SK-N-SH (cell line): ENCODE measurements around the gene TRIM40. TPM values are rescaled to one million over a fixed set of nuclear protein-coding genes. Genes with fewer than 3 reads are reported as not detected.

Source experiments
- CTCF ChIA-PET: fragments of 300-600, 350-600 bp; formaldehyde crosslinking; extraction: SDS; loops from one replicate; lab custom pipeline; 2021; lab: Yijun Ruan, JAX
- POLR2A ChIA-PET: fragments of 350-600 bp; sonication (Branson Sonifier 250); formaldehyde crosslinking; extraction: SDS; loops from one replicate; lab custom pipeline; 2020; ENCODE audit warnings: antibody characterized with exemption, inconsistent platforms; lab: Yijun Ruan, JAX
- DNase-seq: peaks from one replicate; pipeline ENCODE4 v3.0.0; 2012
- H2AFZ ChIP-seq: fragments of 200-600 bp; sonication (generic); 2 replicates; pipeline ENCODE4 v1.8.1; 2016; ENCODE audit warnings: antibody characterized with exemption, mild to moderate bottlenecking, low read depth
- H3F3A ChIP-seq: fragments of 200-600 bp; sonication (generic); replicated peaks from 2 replicates; pipeline ENCODE3; 2016; ENCODE audit warnings: antibody characterized with exemption, mild to moderate bottlenecking; ENCODE audit not compliant: insufficient read depth
- H3K27ac ChIP-seq, 2 experiments: fragments of 200-500 bp in 1 of 2; fragments of 200-600 bp in 1 of 2; sonication (Bioruptor generic) in 1 of 2; sonication (generic), shearing (Covaris generic) in 1 of 2; 2 replicates each; pipeline versions ENCODE4 v1.5.1 to v1.6.1; 2014 to 2016; ENCODE audit warnings: low read depth in 2 of 2, inconsistent platforms in 1 of 2, low read length in 1 of 2, mild to moderate bottlenecking in 1 of 2, mixed read lengths in 1 of 2
- H3K27me3 ChIP-seq: fragments of 200-600 bp; sonication (generic), shearing (Covaris generic); 2 replicates; pipeline ENCODE4 v1.6.1; 2016; ENCODE audit warnings: mixed run types; ENCODE audit not compliant: insufficient read depth
- H3K36me3 ChIP-seq, 2 experiments: fragments of 200-500 bp in 1 of 2; fragments of 200-600 bp in 1 of 2; sonication (Bioruptor generic) in 1 of 2; sonication (generic) in 1 of 2; replicated peaks in 1 of 2; 2 replicates each; pipeline versions ENCODE3 to v1.5.1; 2014 to 2016; ENCODE audit warnings: low read length in 1 of 2, mild to moderate bottlenecking in 1 of 2; ENCODE audit not compliant: insufficient read depth in 2 of 2, control insufficient read depth in 1 of 2
- H3K4me1 ChIP-seq, 2 experiments: fragments of 200-500 bp in 1 of 2; fragments of 200-600 bp in 1 of 2; sonication (Bioruptor generic) in 1 of 2; sonication (generic), shearing (Covaris generic) in 1 of 2; 2 replicates each; pipeline versions ENCODE4 v1.5.1 to v1.6.1; 2014 to 2016; ENCODE audit warnings: low read depth in 1 of 2, low read length in 1 of 2, mixed run types in 1 of 2; ENCODE audit not compliant: insufficient read depth in 2 of 2, control insufficient read depth in 1 of 2
- H3K4me2 ChIP-seq: fragments of 200-600 bp; sonication (generic), shearing (Covaris generic); 2 replicates; pipeline ENCODE4 v1.6.1; 2017; ENCODE audit warnings: mixed run types
- H3K4me3 ChIP-seq, 2 experiments: fragments of 200-500 bp in 1 of 2; fragments of 200-600 bp in 1 of 2; sonication (Bioruptor generic) in 1 of 2; sonication (generic), shearing (Covaris generic) in 1 of 2; 2 replicates each; pipeline versions ENCODE4 v1.5.1 to v1.8.1; 2014 to 2016; ENCODE audit warnings: low read depth in 2 of 2, inconsistent platforms in 1 of 2, low read length in 1 of 2, mild to moderate bottlenecking in 1 of 2, mixed read lengths in 1 of 2, moderate library complexity in 1 of 2
- H3K79me2 ChIP-seq: fragments of 200-600 bp; sonication (generic); 2 replicates; pipeline ENCODE4 v1.8.1; 2017; ENCODE audit warnings: mild to moderate bottlenecking; ENCODE audit not compliant: insufficient read depth
- H3K9ac ChIP-seq: fragments of 200-600 bp; sonication (generic); 2 replicates; pipeline ENCODE4 v1.6.1; 2017; ENCODE audit warnings: mixed run types
- H3K9me2 ChIP-seq: fragments of 200-600 bp; sonication (generic); 2 replicates; pipeline ENCODE4 v1.6.1; 2017; ENCODE audit warnings: mixed run types
- H3K9me3 ChIP-seq: fragments of 200-600 bp; sonication (generic); 2 replicates; pipeline ENCODE4 v1.6.1; 2017; ENCODE audit warnings: mixed run types, mild to moderate bottlenecking, moderate library complexity
- H4K20me1 ChIP-seq: fragments of 200-600 bp; sonication (generic); 2 replicates; pipeline ENCODE4 v1.6.1; 2017; ENCODE audit warnings: mild to moderate bottlenecking, mixed run types; ENCODE audit not compliant: insufficient read depth
- EZH2phosphoT487 ChIP-seq: fragments of 200-600 bp; sonication (generic); IDR thresholded peaks from 2 replicates; pipeline ENCODE4 v1.6.1; 2017; ENCODE audit warnings: low read depth, mixed run types, mild to moderate bottlenecking, antibody characterized with exemption, moderate library complexity, borderline replicate concordance
- FOXM1 ChIP-seq: IDR thresholded peaks from 2 replicates; pipeline ENCODE4 v1.4.0; 2012; ENCODE audit warnings: low read depth, mild to moderate bottlenecking
- GABPA ChIP-seq: IDR thresholded peaks from 2 replicates; pipeline ENCODE4 v1.4.0; 2012; ENCODE audit warnings: low read depth, mild to moderate bottlenecking
- IRF3 ChIP-seq: fragments of 150-350 bp; IDR thresholded peaks from 2 replicates; pipeline ENCODE4 v1.6.1; 2016; ENCODE audit warnings: mild to moderate bottlenecking, low read depth, low read length
- MXI1 ChIP-seq: IDR thresholded peaks from 2 replicates; pipeline ENCODE4 v1.6.1; 2012; ENCODE audit warnings: mild to moderate bottlenecking, low read depth, low read length, improper control_type of control experiment
- NFIC ChIP-seq: IDR thresholded peaks from 2 replicates; pipeline ENCODE4 v1.4.0; 2012; ENCODE audit warnings: borderline replicate concordance
- PBX3 ChIP-seq: IDR thresholded peaks from 2 replicates; pipeline ENCODE4; 2012
- POLR2AphosphoS5 ChIP-seq: IDR thresholded peaks from 2 replicates; pipeline ENCODE4 v1.6.1; 2012; ENCODE audit warnings: low read depth, low read length
- RAD21 ChIP-seq: IDR thresholded peaks from 2 replicates; pipeline ENCODE4 v1.6.1; 2012; ENCODE audit warnings: mild to moderate bottlenecking, low read length
- RCOR1 ChIP-seq: fragments of 150-350 bp; IDR thresholded peaks from 2 replicates; pipeline ENCODE4 v1.6.1; 2017; ENCODE audit warnings: antibody characterized with exemption, low read length
- SIN3A ChIP-seq: IDR thresholded peaks from 2 replicates; pipeline ENCODE4 v1.6.1; 2012; ENCODE audit warnings: low read depth, mild to moderate bottlenecking, low read length, moderate library complexity, borderline replicate concordance
- SMC3 ChIP-seq: IDR thresholded peaks from 2 replicates; pipeline ENCODE4 v1.6.1; 2012; ENCODE audit warnings: low read depth, low read length, improper control_type of control experiment
- TAF1 ChIP-seq: IDR thresholded peaks from 2 replicates; pipeline ENCODE4 v1.6.1; 2012; ENCODE audit warnings: low read depth, mild to moderate bottlenecking, low read length, moderate library complexity, borderline replicate concordance
- USF1 ChIP-seq: IDR thresholded peaks from 2 replicates; pipeline ENCODE4 v1.4.0; 2012; ENCODE audit warnings: low read depth, borderline replicate concordance
- USF2 ChIP-seq: fragments of 150-350 bp; IDR thresholded peaks from 2 replicates; pipeline ENCODE4 v1.6.1; 2017; ENCODE audit warnings: antibody characterized with exemption, low read length, low read depth, borderline replicate concordance
- ZBTB33 ChIP-seq: IDR thresholded peaks from 2 replicates; pipeline ENCODE4 v1.4.0; 2012; ENCODE audit warnings: low read depth, borderline replicate concordance
- WGBS: methylation state at CpG from one replicate; pipeline ENCODE4 v1.1.6; 2017; ENCODE audit warnings: low lambda C conversion rate; 5-methylcytosine and 5-hydroxymethylcytosine counted together
- polyA plus RNA-seq, 3 experiments: library from polyadenylated mRNA; depleted of rRNA; stranded (reverse); fragments of >200 nt; gene quantifications; 2 replicates each; pipeline ENCODE4 v1.2.3, GENCODE V29; 2012

TRIM40 gene
- polyA plus RNA-seq, 1 of the 3 experiments (the other 2 are of a cell fraction): not detected

GRCh38 chr6:30188541-30188940, 52.6 kb downstream of the TRIM40 start:
- WGBS: 94% methylated on average over 5 of the region's 5 CpGs
- POLR2A ChIA-PET: no interaction called here

More at GRCh38 chr6:30188541-30188940, 52.6 kb downstream of the TRIM40 start:
- H3K4me2 ChIP-seq: no peak overlapping the region
- no peak for DNase-seq
- peaks cover 17 to 60% of the 10 kb centered on the region in 2 experiments for H3K36me3 ChIP-seq
- H4K20me1 ChIP-seq: no peaks in the 10 kb centered on the region
- no peak overlapping the region for H2AFZ ChIP-seq
- TF ChIP-seq FOXM1 (no peak), USF1 (no peak), RAD21 (no peak), RCOR1 (no peak), NFIC (no peak), MXI1 (no peak), IRF3 (no peak), PBX3 (no peak), TAF1 (no peak), POLR2AphosphoS5 (no peak), EZH2phosphoT487 (no peak), ZBTB33 (no peak), SIN3A (no peak), USF2 (no peak), SMC3 (no peak), GABPA (no peak)
- TF ChIP-seq, all 33 proteins: peak for 0
- CTCF ChIA-PET: interaction anchor here (0.7 to 1.5 kb wide), 3 partner anchors 31 to 86 kb away, joined by 3 to 4 read pairs (median 3); no protein-coding TSS in a partner anchor
- Histone ChIP-seq H3F3A (no peaks in the 10 kb centered on the region), H3K79me2 (no peaks in the 10 kb centered on the region), H3K9ac (no peak overlapping the region), H3K9me3 (no peaks in the 10 kb centered on the region), H3K27me3 (no peaks in the 10 kb centered on the region), H3K27ac (no peak overlapping the region), H3K9me2 (no peaks in the 10 kb centered on the region), H3K4me3 (no peak overlapping the region), H3K4me1 (no peaks in the 10 kb centered on the region)
